Measurements from ENCODE around the gene RNF112.

DNA sequence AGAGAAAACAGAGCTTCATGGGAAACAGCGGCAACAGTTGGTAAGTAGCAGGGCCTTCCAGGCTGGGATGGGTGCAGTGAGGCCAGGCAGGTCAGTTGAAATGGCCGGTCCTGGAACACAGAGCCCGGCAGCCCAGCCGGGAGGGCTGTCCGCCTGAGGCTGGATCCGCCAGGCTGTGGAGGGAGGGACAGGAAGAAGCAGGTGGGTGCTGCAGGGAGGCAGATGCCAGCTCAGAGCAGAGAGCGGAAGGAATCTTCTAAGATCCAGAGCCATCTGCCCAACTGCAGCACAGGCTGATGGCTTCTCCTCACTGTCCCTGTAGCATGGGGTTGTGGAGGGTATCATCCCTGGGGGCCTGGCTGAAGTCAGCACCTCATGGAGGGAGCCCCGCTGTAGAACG is 599 bp downstream of the RNF112 start:
- TF ChIP-seq EP300 (IDR thresholded peaks at IDR 0.05), result no peak
- TF ChIP-seq POLR2A (IDR thresholded peaks at IDR 0.05), result no peak
- TF ChIP-seq CTCF (IDR thresholded peaks at IDR 0.05), result no peak
- no peak for TF ChIP-seq POLR2AphosphoS5 (IDR thresholded peaks at IDR 0.05)
